GM12865 (cell line): ENCODE results near the gene SHANK3.

Source experiments
- DNase-seq: peaks from one replicate; pipeline ENCODE4 v3.0.0; 2010; ENCODE audit warnings: low read depth
- H3K4me3 ChIP-seq: 2 replicates; pipeline ENCODE4 v1.5.1; 2011; ENCODE audit warnings: mild to moderate bottlenecking, low read depth, low read length, control low read depth
- CTCF ChIP-seq: IDR thresholded peaks from 2 replicates; pipeline ENCODE4 v1.5.1; 2011; ENCODE audit warnings: low read length, control low read depth, low read depth, inconsistent platforms; ENCODE audit not compliant: insufficient read depth; ENCODE audit errors: missing control alignments

Gene SHANK3

GRCh38 chr22:50701428-50702154, 29.0 kb downstream of the SHANK3 start:
- no peak overlapping the region for H3K4me3 ChIP-seq
- no peak for TF ChIP-seq CTCF
- DNase-seq, result no peak

- DNase-seq, result no peak
- no peak overlapping the region for H3K4me3 ChIP-seq
- no peak for TF ChIP-seq CTCF
Observed at GRCh38 chr22:50702261-50702671, 29.6 kb downstream of the SHANK3 start.

GRCh38 chr22:50702821-50703725, 30.4 kb downstream of the SHANK3 start:
- no peak overlapping the region for H3K4me3 ChIP-seq
- no peak for DNase-seq
- TF ChIP-seq CTCF, result no peak

- TF ChIP-seq CTCF, result no peak
- DNase-seq, result no peak
- H3K4me3 ChIP-seq, result no peak overlapping the region
Observed at GRCh38 chr22:50703726-50704509, 31.3 kb downstream of the SHANK3 start.

- H3K4me3 ChIP-seq, result no peak overlapping the region
- no peak for DNase-seq
- no peak for TF ChIP-seq CTCF
Observed at GRCh38 chr22:50704510-50705218, 32.0 kb downstream of the SHANK3 start.

GRCh38 chr22:50705219-50705691, 32.6 kb downstream of the SHANK3 start:
- DNase-seq, result no peak
- TF ChIP-seq CTCF, result no peak
- no peak overlapping the region for H3K4me3 ChIP-seq
